ENCODE data around the gene MED27.

DNA sequence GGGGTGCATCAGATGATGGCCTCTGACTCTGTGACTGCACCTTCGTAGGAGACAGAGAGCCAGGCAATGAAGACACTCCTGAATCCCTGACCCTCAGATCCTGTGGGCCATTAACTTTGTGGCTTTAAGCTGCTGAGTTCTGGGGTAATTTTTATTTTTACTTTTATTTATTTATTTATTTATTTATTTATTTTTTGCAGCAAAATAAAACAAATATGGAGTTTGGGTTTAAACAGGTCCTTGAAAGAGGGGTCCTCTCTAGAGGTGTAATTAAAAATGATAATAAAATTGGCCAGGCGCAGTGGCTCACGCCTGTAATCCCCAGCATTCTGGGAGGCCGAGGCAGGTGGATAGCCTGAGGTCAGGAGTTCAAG, 234.9 kb downstream of the MED27 start:
- TF ChIP-seq POLR2A (IDR thresholded peaks at IDR 0.05; ENCODE audit: low read depth, low read length) (no peak), POLR2AphosphoS5 (IDR thresholded peaks at IDR 0.05; ENCODE audit: low read depth, low read length) (no peak)

Measured in GM12892 (cell line).